Epithelial cell of umbilical artery (primary cell): ENCODE measurements around the gene DAP3. TPM values are rescaled to one million over a fixed set of nuclear protein-coding genes. Genes with fewer than 3 reads are reported as not detected.

Source experiments
- total RNA-seq: library from RNA; depleted of rRNA; stranded (reverse); fragments of >200 nt; gene quantifications from 2 replicates; pipeline ENCODE4 v1.2.3, GENCODE V29; 2014

The DAP3 gene
- total RNA-seq = 66.9 and 78.9 TPM in 2 replicates

DNA sequence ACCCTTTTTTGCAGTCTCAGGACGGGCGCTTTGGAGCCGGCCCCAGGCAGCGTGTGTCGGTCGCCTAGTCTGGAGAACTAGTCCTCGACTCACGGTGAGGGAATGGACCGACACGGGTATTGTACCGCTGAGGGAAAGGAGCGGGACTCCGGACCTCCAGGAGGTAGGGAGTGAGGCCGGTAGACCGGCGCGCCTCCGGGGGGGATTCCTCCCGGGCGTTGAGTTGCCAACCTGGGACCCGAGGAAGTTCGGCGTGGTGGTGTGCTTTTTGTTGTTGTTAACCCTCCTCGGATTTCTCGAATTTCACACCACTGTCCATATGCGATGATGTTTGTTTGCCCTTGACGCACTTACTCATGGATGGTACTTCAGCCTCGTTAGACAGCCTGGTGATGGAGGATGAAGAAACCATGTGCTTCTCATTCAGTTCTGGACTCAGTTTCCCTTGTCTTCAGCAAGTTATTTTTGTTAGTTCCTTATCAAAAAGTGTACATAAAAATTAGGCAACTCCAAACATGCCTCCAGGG lies at the start of gene DAP3:
DAP3 (plus strand) TSS at position 11 of the 527 bp plus-strand sequence. CDS start 20,689 bp downstream, outside the sequence.

DNA sequence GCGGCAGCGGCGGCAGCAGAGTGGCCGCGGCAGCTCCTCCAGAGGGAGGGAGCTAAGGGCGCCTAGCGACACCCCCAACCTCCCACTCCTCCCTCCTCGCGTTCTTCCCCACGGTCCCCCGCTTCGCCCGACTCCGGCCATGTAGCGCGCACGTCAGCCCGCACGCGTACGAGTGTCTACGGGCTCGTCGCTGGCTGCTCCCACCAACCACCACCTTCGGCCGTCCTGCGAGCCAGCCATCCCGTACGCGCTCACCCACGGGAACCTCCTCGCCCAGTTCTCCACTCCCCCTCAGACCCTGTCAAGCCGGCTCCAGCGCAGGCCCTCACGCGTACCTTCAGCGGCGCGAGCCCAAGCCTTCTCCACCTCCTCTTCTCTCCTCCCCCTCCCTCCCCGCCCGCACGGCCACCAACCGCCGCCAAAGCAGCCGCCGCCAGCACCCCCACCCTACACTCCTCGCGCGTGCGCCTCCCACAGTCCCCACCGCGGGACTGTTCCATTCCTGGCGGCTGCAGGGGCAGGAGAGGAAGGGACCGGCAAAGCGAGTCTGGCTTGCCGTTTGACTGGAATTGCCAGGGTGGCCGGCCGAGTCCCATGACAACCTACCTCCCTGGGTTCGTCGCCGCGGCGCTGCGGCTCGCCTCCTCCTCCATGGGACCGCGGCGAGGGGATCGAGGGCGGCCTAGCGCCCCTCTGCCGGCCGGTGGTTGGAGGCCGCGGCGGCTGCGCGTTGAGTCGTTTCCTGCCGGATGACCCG lies 389 bp upstream of the DAP3 start, which contains the start of gene YY1AP1:
YY1AP1 (minus strand) TSS at position 451 of the 757 bp plus-strand sequence. CDS start 8,338 bp downstream, outside the sequence.

Other genes with a start within 250 kb of the DAP3 start
- 14.6 and 15.0 TPM in 2 replicates for gene ASH1L, start 126.3 kb upstream of the DAP3 start, total RNA-seq
- gene MSTO1, start 78.9 kb upstream of the DAP3 start, total RNA-seq = 15.9 and 25.2 TPM in 2 replicates
- gene YY1AP1, start 317 bp upstream of the DAP3 start, total RNA-seq = 26.0 and 52.0 TPM in 2 replicates
- gene GON4L, start 168.1 kb downstream of the DAP3 start, total RNA-seq = 20.5 and 30.5 TPM in 2 replicates
- 29.9 and 41.5 TPM in 2 replicates for gene SYT11, start 170.5 kb downstream of the DAP3 start, total RNA-seq
- gene RIT1, start 222.3 kb downstream of the DAP3 start, total RNA-seq = 47.4 and 50.6 TPM in 2 replicates
- 25.3 and 33.0 TPM in 2 replicates for gene KHDC4, start 245.3 kb downstream of the DAP3 start, total RNA-seq